GM12878 (cell line): Measurements from ENCODE around the gene COL13A1.

Source experiments
- CTCF ChIP-seq, 3 experiments: IDR thresholded peaks in 2 of 3; conservative IDR thresholded peaks in 1 of 3; 2 replicates each; pipeline ENCODE4 v1.5.1; 2011; ENCODE audit warnings: low read depth in 3 of 3, low read length in 3 of 3, mild to moderate bottlenecking in 3 of 3, control low read depth in 2 of 3, moderate library complexity in 2 of 3, inconsistent platforms in 1 of 3, mixed read lengths in 1 of 3; ENCODE audit not compliant: control insufficient read depth in 2 of 3, insufficient read depth in 1 of 3; ENCODE audit errors: extremely low read depth in 1 of 3
- EP300 ChIP-seq, 2 experiments: fragments of 150-350 bp in 1 of 2; IDR thresholded peaks; 2 replicates each; pipeline ENCODE4 v1.6.1; 2011 to 2012; ENCODE audit warnings: low read depth in 2 of 2, low read length in 2 of 2, borderline replicate concordance in 1 of 2, improper control_type of control experiment in 1 of 2, inconsistent platforms in 1 of 2; ENCODE audit not compliant: control insufficient read depth in 1 of 2
- EZH2 ChIP-seq: IDR thresholded peaks from 2 replicates; pipeline ENCODE4 v1.6.1; 2012; ENCODE audit warnings: low read depth, mild to moderate bottlenecking, control low read depth, inconsistent platforms, low read length, borderline replicate concordance; ENCODE audit not compliant: control insufficient read depth
- HCFC1 ChIP-seq: fragments of 150-350 bp; IDR thresholded peaks from 2 replicates; pipeline ENCODE4 v1.6.1; 2014; ENCODE audit warnings: low read length
- POLR2AphosphoS2 ChIP-seq: IDR thresholded peaks from 2 replicates; pipeline ENCODE4 v1.6.1; 2011; ENCODE audit warnings: low read depth, mild to moderate bottlenecking, low read length, improper control_type of control experiment, moderate library complexity
- POLR2AphosphoS5 ChIP-seq: IDR thresholded peaks from 2 replicates; pipeline ENCODE4 v1.6.1; 2011; ENCODE audit warnings: mild to moderate bottlenecking, low read length, inconsistent platforms
- PRDM15 ChIP-seq: fragments of 450-650 bp; formaldehyde crosslinking; IDR thresholded peaks from 2 replicates; pipeline ENCODE4 v1.4.0; 2020; ENCODE audit warnings: mild to moderate bottlenecking, moderate library complexity
- RAD21 ChIP-seq: IDR thresholded peaks from 2 replicates; pipeline ENCODE4 v1.6.1; 2011; ENCODE audit warnings: mild to moderate bottlenecking, low read depth, low read length, moderate library complexity; ENCODE audit not compliant: insufficient read depth
- REST ChIP-seq: IDR thresholded peaks from 2 replicates; pipeline ENCODE4 v1.6.1; 2012; ENCODE audit warnings: mild to moderate bottlenecking, low read depth, low read length

DNA sequence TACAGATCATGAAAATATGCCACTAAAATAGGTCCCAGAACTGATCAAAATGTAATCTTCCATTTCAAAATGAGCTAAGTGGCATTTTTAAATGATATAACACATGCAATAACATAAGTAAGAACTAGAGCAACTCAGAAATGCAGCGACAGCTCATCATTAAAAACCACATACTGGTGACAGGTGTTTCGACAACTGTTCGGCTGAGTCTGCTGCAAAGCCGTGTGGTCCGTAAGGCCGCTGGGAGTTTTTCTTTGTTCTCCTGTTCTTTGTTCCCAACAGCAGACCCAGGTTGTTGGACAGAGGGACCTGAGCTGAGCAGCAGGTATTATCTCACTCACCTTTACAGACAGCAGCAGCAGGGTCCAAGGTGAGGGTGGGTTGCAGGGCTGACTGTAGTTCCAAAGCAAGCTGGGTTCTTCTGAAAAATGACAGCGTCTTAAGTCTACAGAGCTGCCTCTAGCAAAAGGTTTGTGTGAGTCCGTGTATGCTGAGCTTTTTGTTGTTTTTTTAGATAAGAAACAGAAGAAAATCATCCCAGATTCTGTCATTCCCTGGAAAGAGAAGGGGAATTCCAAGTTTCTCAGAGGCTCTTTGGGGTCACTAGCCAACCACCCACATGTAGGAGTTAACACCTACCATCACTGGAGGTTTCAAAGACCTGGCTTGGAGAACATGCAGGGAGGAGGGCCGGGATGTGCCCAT, 205.6 kb downstream of the COL13A1 start:
- TF ChIP-seq CTCF (IDR thresholded peaks at IDR 0.05 in 2 of 3, conservative IDR thresholded peaks at IDR 0.05 in 1 of 3; ENCODE audit: control insufficient read depth in 2 of 3, extremely low read depth in 1 of 3, insufficient read depth in 1 of 3, low read depth in 3 of 3, low read length in 3 of 3) = no peak
- no peak for TF ChIP-seq PRDM15
- no peak for TF ChIP-seq HCFC1
- no peak for TF ChIP-seq EZH2
- no peak for TF ChIP-seq POLR2AphosphoS2
- TF ChIP-seq EP300 (IDR thresholded peaks at IDR 0.05; ENCODE audit: borderline replicate concordance in 1 of 2, control insufficient read depth in 1 of 2, low read depth in 2 of 2, low read length in 2 of 2) = no peak
- no peak for TF ChIP-seq RAD21
- TF ChIP-seq REST = no peak
- TF ChIP-seq POLR2AphosphoS5 = no peak
